WTC11 (cell line): ENCODE results near the gene MEIS2. TPM values are rescaled to one million over a fixed set of nuclear protein-coding genes. Genes with fewer than 3 reads are reported as not detected.
A peak's percentile ranks its signal among the peaks of the same experiment; 100 is the strongest.

Experiments
- ATAC-seq: fragments of 200-7000 bp; cut with Tn5 transposase; 2 replicates; pipeline ENCODE4 v1.10.0; 2021; ENCODE audit warnings: mild to moderate bottlenecking, moderate library complexity
- CTCF ChIA-PET: fragments of 300-600 bp; sonication (Branson Sonifier 250); formaldehyde crosslinking; loops from one replicate; lab custom pipeline; 2021; ENCODE audit warnings: antibody characterized with exemption; lab: Charles Lee
- POLR2A ChIA-PET: fragments of 350-600 bp; sonication (Branson Sonifier 250); formaldehyde crosslinking; loops from one replicate; lab custom pipeline; 2021; ENCODE audit warnings: antibody characterized with exemption; lab: Charles Lee
- DNase-seq: peaks from one replicate; pipeline ENCODE4 v3.0.0; 2021; ENCODE audit warnings: low spot score
- H3K27ac Mint-ChIP-seq: 2 replicates; pipeline ENCODE4 v1.8.0; 2021; ENCODE audit warnings: mixed read lengths
- H3K27me3 Mint-ChIP-seq: 2 replicates; pipeline ENCODE4 v1.8.0; 2021; ENCODE audit warnings: low read depth, mild to moderate bottlenecking, moderate library complexity, mixed read lengths
- H3K36me3 Mint-ChIP-seq: 2 replicates; pipeline ENCODE4 v1.8.0; 2021; ENCODE audit warnings: mixed read lengths
- H3K4me1 Mint-ChIP-seq: 2 replicates; pipeline ENCODE4 v1.8.0; 2022; ENCODE audit warnings: mixed read lengths
- H3K4me3 Mint-ChIP-seq: 2 replicates; pipeline ENCODE4 v1.8.0; 2021; ENCODE audit warnings: mild to moderate bottlenecking, moderate library complexity, mixed read lengths
- H3K9me3 Mint-ChIP-seq: 2 replicates; pipeline ENCODE4 v1.8.0; 2021; ENCODE audit warnings: mixed read lengths
- ARID4B ChIP-seq: sonication (generic); formaldehyde crosslinking; IDR thresholded peaks from 2 replicates; pipeline ENCODE4 v1.8.0; 2023; ENCODE audit warnings: missing genetic modification reagents, mild to moderate bottlenecking, borderline replicate concordance
- CBFB ChIP-seq: sonication (generic); formaldehyde crosslinking; IDR thresholded peaks from 2 replicates; pipeline ENCODE4 v1.8.1; 2022; ENCODE audit warnings: mild to moderate bottlenecking, low read depth, missing genetic modification reagents
- FOXP4 ChIP-seq: sonication (generic); formaldehyde crosslinking; IDR thresholded peaks from 2 replicates; pipeline ENCODE4 v1.8.0; 2022; ENCODE audit warnings: mild to moderate bottlenecking, missing genetic modification reagents
- HMGA2 ChIP-seq: fragments of 250-450 bp; sonication (Bioruptor Pico); IDR thresholded peaks from 2 replicates; pipeline ENCODE4 v1.4.0; 2021; ENCODE audit warnings: mild to moderate bottlenecking, moderate library complexity
- KAT7 ChIP-seq: sonication (generic); formaldehyde crosslinking; IDR thresholded peaks from 2 replicates; pipeline ENCODE4 v1.8.1; 2023; ENCODE audit warnings: missing genetic modification reagents, mild to moderate bottlenecking, borderline replicate concordance
- PREB ChIP-seq: sonication (generic); formaldehyde crosslinking; IDR thresholded peaks from 2 replicates; pipeline ENCODE4 v1.8.1; 2022; ENCODE audit warnings: mild to moderate bottlenecking, missing genetic modification reagents, moderate library complexity, borderline replicate concordance
- STAT6 ChIP-seq: sonication (generic); formaldehyde crosslinking; conservative IDR thresholded peaks from 2 replicates; pipeline ENCODE4 v1.8.1; 2023; ENCODE audit warnings: mild to moderate bottlenecking, low read depth, missing genetic modification reagents, moderate library complexity
- total RNA-seq: library from RNA; stranded (reverse); gene quantifications from 3 replicates; pipeline ENCODE4 v1.2.3, GENCODE V29; 2021

Gene MEIS2
- total RNA-seq, 1 experiment from 2014 or later, result 0.57 TPM

GRCh38 chr15:37111427-37111717 lies 11.0 kb upstream of the MEIS2 start:
- Mint-ChIP-seq H3K27me3 (peaks cover 77% of the 10 kb centered on the region), H3K4me1 (peaks cover 68% of the 10 kb centered on the region)
- POLR2A ChIA-PET, result interaction anchor here (0.6 to 0.7 kb wide), 2 partner anchors 15 to 696 kb away, joined by 3 read pairs; no protein-coding TSS in a partner anchor

More at GRCh38 chr15:37111427-37111717, 11.0 kb upstream of the MEIS2 start:
- CTCF ChIA-PET, result interaction anchor here (0.7 to 1.8 kb wide), 5 partner anchors 10 to 228 kb away, joined by 3 to 7 read pairs (median 3); no protein-coding TSS in a partner anchor
- TF ChIP-seq ARID4B (CRISPR knock-in tag) (no peak), FOXP4 (CRISPR knock-in tag) (no peak), PREB (no peak), STAT6 (CRISPR knock-in tag) (no peak), CBFB (CRISPR knock-in tag) (no peak), HMGA2 (no peak), KAT7 (CRISPR knock-in tag) (no peak)
- Mint-ChIP-seq H3K36me3 (no peaks in the 10 kb centered on the region), H3K9me3 (no peaks in the 10 kb centered on the region), H3K27ac (no peak overlapping the region), H3K4me3 (peak overlapping the region; percentile 78)
- ATAC-seq (no peak), DNase-seq (no peak)
